SU-DHL-6 (cell line): ENCODE results near the gene POLR2H.

Experiments used
- H2AFZ ChIP-seq: fragments of 200-600 bp; sonication (generic); 2 replicates; pipeline ENCODE4 v1.6.1; 2014; ENCODE audit warnings: low read depth, mild to moderate bottlenecking, moderate library complexity, mixed read lengths, antibody characterized with exemption, low read length; ENCODE audit not compliant: severe bottlenecking
- H3F3A ChIP-seq: fragments of 200-600 bp; shearing (Covaris generic); 2 replicates; pipeline ENCODE4 v1.6.0; 2016; ENCODE audit warnings: antibody characterized with exemption, mild to moderate bottlenecking; ENCODE audit not compliant: insufficient read depth
- H3K27ac ChIP-seq: fragments of 200-600 bp; sonication (generic); 2 replicates; pipeline ENCODE4 v1.5.1; 2016; ENCODE audit warnings: low read depth, mild to moderate bottlenecking, low read length, moderate library complexity, mixed read lengths
- H3K27me3 ChIP-seq: fragments of 200-600 bp; sonication (generic), shearing (Covaris generic); 2 replicates; pipeline ENCODE4 v1.6.0; 2014; ENCODE audit warnings: mild to moderate bottlenecking, low read length
- H3K36me3 ChIP-seq: fragments of 200-600 bp; sonication (generic); 2 replicates; pipeline ENCODE4 v1.6.1; 2014; ENCODE audit warnings: mild to moderate bottlenecking, low read length, mixed read lengths
- H3K4me2 ChIP-seq: fragments of 300-600, 200-600 bp; shearing (Covaris generic), sonication (generic); 2 replicates; pipeline ENCODE4 v1.6.0; 2014; ENCODE audit warnings: low read length, low read depth, mild to moderate bottlenecking; ENCODE audit not compliant: poor library complexity, severe bottlenecking
- H3K4me3 ChIP-seq: fragments of 200-600 bp; sonication (generic); 2 replicates; pipeline ENCODE4 v1.5.1; 2014; ENCODE audit warnings: antibody characterized with exemption, low read length, mild to moderate bottlenecking, mixed read lengths; ENCODE audit not compliant: insufficient read depth, poor library complexity, severe bottlenecking
- H3K79me2 ChIP-seq: fragments of 200-600 bp; sonication (generic); 2 replicates; pipeline ENCODE4 v1.6.1; 2014; ENCODE audit warnings: mild to moderate bottlenecking, low read length, moderate library complexity; ENCODE audit not compliant: insufficient read depth
- H3K9ac ChIP-seq: fragments of 200-600 bp; sonication (generic); 2 replicates; pipeline ENCODE4 v1.7.0; 2014; ENCODE audit warnings: mild to moderate bottlenecking, low read length
- H3K9me2 ChIP-seq: fragments of 200-600 bp; sonication (generic); replicated peaks from 2 replicates; pipeline ENCODE4 v1.6.1; 2014; ENCODE audit warnings: low read length; ENCODE audit not compliant: insufficient read depth
- H3K9me3 ChIP-seq: fragments of 200-600 bp; sonication (generic); 2 replicates; pipeline ENCODE4 v1.6.1; 2014; ENCODE audit warnings: low read length, mixed read lengths; ENCODE audit not compliant: insufficient read depth
- H4K20me1 ChIP-seq: fragments of 200-600 bp; sonication (generic); 2 replicates; pipeline ENCODE4 v1.6.1; 2014; ENCODE audit warnings: low read depth, mild to moderate bottlenecking, antibody characterized with exemption, low read length, moderate library complexity, mixed read lengths
- EZH2phosphoT487 ChIP-seq: fragments of 200-600 bp; sonication (generic), shearing (Covaris generic); conservative IDR thresholded peaks from 2 replicates; pipeline ENCODE4 v1.6.1; 2018; ENCODE audit warnings: mild to moderate bottlenecking, antibody characterized with exemption, low read length, moderate library complexity, mixed read lengths
- TF ChIP-seq, protein P1 (sequence below): fragments of 200-600 bp; sonication (generic); IDR thresholded peaks from one replicate; pipeline ENCODE4 v1.5.1; 2017; ENCODE audit warnings: antibody characterized with exemption, mild to moderate bottlenecking, low read length, moderate library complexity; ENCODE audit not compliant: insufficient read depth, poor library complexity, severe bottlenecking

Gene POLR2H

DNA sequence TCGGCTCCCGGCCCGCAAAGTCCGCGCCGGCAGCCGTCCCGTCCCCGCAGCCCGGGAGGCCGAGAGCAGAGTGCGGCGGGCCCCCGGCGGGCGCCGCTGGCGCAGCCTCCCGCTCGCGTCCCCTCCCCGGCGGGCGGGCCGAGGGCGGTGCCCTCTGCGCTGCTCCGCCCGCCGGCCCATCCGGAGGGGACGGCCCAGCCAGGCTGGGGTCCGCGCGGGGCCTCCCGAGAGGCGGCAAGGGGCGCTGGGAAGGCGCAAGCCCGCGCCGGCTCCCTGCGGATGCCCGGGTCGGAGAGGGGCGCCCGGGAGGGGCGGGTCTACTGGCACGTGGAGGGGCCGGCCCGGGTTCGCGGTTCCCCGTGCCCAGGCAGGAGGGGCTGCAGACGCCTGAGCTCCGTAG is at the start of gene POLR2H, which contains the start of gene CLCN2:
POLR2H (plus strand) TSS at position 179 of the 400 bp plus-strand sequence. CDS start 1,783 bp downstream, outside the sequence.
CLCN2 (minus strand) TSS at position 74 of the 400 bp plus-strand sequence. CDS start 126 bp downstream, outside the sequence.
- H3K27ac ChIP-seq: peak within 1 kb of the TSS; percentile 83
- H3K9me2 ChIP-seq: no peaks in the 10 kb centered on the region
- H2AFZ ChIP-seq: peak within 1 kb of the TSS; percentile 89
- peaks cover 5% of the 10 kb centered on the region; the same call in 1 of the 2 replicates for H3K36me3 ChIP-seq
- H3F3A ChIP-seq: no peaks in the 10 kb centered on the region
- peak within 1 kb of the TSS; percentile 85 for H3K4me2 ChIP-seq
- peak within 1 kb of the TSS; percentile 75 for H3K9ac ChIP-seq
- no peaks in the 10 kb centered on the region for H3K27me3 ChIP-seq
- no peaks in the 10 kb centered on the region for H3K9me3 ChIP-seq
- H4K20me1 ChIP-seq: no peaks in the 10 kb centered on the region; the same call in 1 of the 2 replicates
- H3K4me3 ChIP-seq: peak within 1 kb of the TSS; percentile 71
- H3K79me2 ChIP-seq: peaks cover 20% of the 10 kb centered on the region
- TF ChIP-seq, protein P1, sequence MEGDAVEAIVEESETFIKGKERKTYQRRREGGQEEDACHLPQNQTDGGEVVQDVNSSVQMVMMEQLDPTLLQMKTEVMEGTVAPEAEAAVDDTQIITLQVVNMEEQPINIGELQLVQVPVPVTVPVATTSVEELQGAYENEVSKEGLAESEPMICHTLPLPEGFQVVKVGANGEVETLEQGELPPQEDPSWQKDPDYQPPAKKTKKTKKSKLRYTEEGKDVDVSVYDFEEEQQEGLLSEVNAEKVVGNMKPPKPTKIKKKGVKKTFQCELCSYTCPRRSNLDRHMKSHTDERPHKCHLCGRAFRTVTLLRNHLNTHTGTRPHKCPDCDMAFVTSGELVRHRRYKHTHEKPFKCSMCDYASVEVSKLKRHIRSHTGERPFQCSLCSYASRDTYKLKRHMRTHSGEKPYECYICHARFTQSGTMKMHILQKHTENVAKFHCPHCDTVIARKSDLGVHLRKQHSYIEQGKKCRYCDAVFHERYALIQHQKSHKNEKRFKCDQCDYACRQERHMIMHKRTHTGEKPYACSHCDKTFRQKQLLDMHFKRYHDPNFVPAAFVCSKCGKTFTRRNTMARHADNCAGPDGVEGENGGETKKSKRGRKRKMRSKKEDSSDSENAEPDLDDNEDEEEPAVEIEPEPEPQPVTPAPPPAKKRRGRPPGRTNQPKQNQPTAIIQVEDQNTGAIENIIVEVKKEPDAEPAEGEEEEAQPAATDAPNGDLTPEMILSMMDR: no peak
- TF ChIP-seq EZH2phosphoT487: no peak

DNA sequence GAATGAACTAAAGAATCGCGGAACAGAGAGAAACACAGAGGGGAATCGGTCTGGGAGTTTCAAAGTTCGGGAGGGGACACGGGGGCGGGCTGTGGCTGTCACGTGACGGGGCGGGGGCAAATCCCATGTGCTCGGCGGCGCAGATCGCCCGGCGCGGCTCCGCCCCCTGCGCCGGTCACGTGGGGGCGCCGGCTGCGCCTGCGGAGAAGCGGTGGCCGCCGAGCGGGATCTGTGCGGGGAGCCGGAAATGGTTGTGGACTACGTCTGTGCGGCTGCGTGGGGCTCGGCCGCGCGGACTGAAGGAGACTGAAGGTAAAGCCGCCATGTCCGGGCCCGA is 47.2 kb upstream of the POLR2H start, which contains the start of gene EIF4G1:
EIF4G1 (plus strand) TSS at position 244 of the 337 bp plus-strand sequence. CDS start 1,191 bp downstream, outside the sequence.
- Histone ChIP-seq H2AFZ (peak within 1 kb of the TSS; percentile 91), H3K9ac (peak within 1 kb of the TSS; percentile 99), H3K27ac (peak within 1 kb of the TSS; percentile 76), H3K27me3 (no peaks in the 10 kb centered on the region), H3K79me2 (peaks cover 47% of the 10 kb centered on the region), H3K4me2 (peak within 1 kb of the TSS; percentile 88), H3K36me3 (no peaks in the 10 kb centered on the region), H3K9me2 (no peaks in the 10 kb centered on the region), H3K9me3 (no peaks in the 10 kb centered on the region), H4K20me1 (peaks cover 8% of the 10 kb centered on the region; the same call in 1 of the 2 replicates), H3K4me3 (peak within 1 kb of the TSS; percentile 99), H3F3A (0 out of 2 replicates have a peak, but pooled peaks cover 7% of the 10 kb centered on the region)
- no peak for TF ChIP-seq EZH2phosphoT487
- TF ChIP-seq, protein P1: no peak

DNA sequence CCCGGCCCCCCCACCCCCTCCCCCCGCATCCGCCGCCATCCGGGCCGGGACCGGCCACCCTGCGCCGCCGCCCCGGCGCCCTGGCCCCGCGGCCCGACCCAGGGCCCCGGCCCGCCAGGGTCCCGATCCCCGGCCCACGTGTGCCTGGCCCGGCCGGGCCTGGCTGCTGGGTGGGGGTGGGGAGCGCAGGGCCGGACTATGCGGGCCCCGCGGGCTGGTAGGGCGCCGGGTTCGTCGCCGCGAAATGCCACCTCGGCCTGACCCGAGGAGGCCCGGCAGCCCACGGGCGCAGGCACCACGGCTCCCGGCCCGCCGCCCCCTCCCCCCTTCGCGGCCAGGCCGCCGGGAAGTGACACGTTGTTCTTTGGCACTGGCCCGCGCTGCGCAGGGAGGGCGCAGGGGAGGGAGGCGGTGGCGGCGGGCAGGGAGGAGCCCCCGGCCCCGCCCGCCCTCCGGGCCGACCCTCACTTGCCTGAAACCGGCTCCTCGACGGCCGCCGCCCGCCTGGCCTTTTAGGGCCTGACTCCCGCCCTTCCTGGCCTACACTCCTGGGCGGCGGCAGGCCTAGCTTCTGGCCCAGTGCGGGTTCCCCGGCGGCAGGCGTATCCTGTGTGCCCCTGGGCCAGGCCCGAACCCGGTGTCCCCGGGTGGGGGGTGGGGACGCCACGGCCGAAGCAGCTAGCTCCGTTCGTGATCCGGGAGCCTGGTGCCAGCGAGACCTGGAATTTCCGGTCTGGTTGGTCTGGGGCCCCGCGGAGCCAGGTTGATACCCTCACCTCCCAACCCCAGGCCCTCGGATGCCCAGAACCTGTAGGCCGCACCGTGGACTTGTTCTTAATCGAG is 46.6 kb upstream of the POLR2H start:
- H3K9ac ChIP-seq: peak overlapping the region; percentile 99
- no peaks in the 10 kb centered on the region for H3K9me3 ChIP-seq
- peaks cover 51% of the 10 kb centered on the region for H3K79me2 ChIP-seq
- H2AFZ ChIP-seq: no peak overlapping the region
- peak overlapping the region; percentile 76 for H3K27ac ChIP-seq
- H4K20me1 ChIP-seq: peaks cover 12% of the 10 kb centered on the region; the same call in 1 of the 2 replicates
- H3K27me3 ChIP-seq: no peaks in the 10 kb centered on the region
- H3F3A ChIP-seq: 0 out of 2 replicates have a peak, but pooled peaks cover 7% of the 10 kb centered on the region
- H3K36me3 ChIP-seq: no peaks in the 10 kb centered on the region
- peak overlapping the region; percentile 99 for H3K4me3 ChIP-seq
- no peaks in the 10 kb centered on the region for H3K9me2 ChIP-seq
- TF ChIP-seq EZH2phosphoT487: no peak
- TF ChIP-seq, protein P1: no peak
- peak overlapping the region; percentile 88 for H3K4me2 ChIP-seq
